Activated gamma-delta T cell treated with Interleukin-2 at 50 U/mL for 16 hours (primary cell): Measurements from ENCODE around the gene RINT1.
"Not testable (repeated sequence)": the region's sequence is repeated elsewhere in the genome, so short reads cannot be mapped to it uniquely, and the experiment has no call there.

Source experiments
- DNase-seq: peaks from one replicate; pipeline ENCODE4 v3.0.0-alpha.2; 2020

RINT1 gene

GRCh38 chr7:105531792-105532671 is at the start of gene RINT1:
RINT1 (plus strand) TSS chr7:105532201; CDS start chr7:105532316, 115 bp downstream.
- peak; percentile 88 for DNase-seq

- no peak for DNase-seq
These were observed 44.1 kb upstream of the RINT1 start for GRCh38 chr7:105487579-105488571.

- no peak for DNase-seq
These were observed 42.6 kb upstream of the RINT1 start for GRCh38 chr7:105489409-105489808.

GRCh38 chr7:105493196-105493922 is 38.6 kb upstream of the RINT1 start:
- DNase-seq: no peak

- no peak for DNase-seq
These were observed 38.1 kb upstream of the RINT1 start for GRCh38 chr7:105493923-105494315.

- no peak for DNase-seq
These were observed 35.5 kb upstream of the RINT1 start for GRCh38 chr7:105496521-105496920.

- DNase-seq: no peak
These were observed 35.0 kb upstream of the RINT1 start for GRCh38 chr7:105497016-105497415.

GRCh38 chr7:105502173-105502572 is 29.8 kb upstream of the RINT1 start:
- DNase-seq: no peak

GRCh38 chr7:105512415-105512814 is 19.6 kb upstream of the RINT1 start:
- no peak for DNase-seq

- no peak for DNase-seq
These were observed 19.0 kb upstream of the RINT1 start for GRCh38 chr7:105512926-105513526.

GRCh38 chr7:105515610-105516009 is 16.4 kb upstream of the RINT1 start:
- not testable (repeated sequence) for DNase-seq

- DNase-seq: no peak
These were observed 12.6 kb upstream of the RINT1 start for GRCh38 chr7:105519353-105519752.

- not testable (repeated sequence) for DNase-seq
These were observed 11.4 kb upstream of the RINT1 start for GRCh38 chr7:105520620-105521019.

GRCh38 chr7:105521027-105521716 is 10.8 kb upstream of the RINT1 start:
- peak; percentile 16 for DNase-seq

GRCh38 chr7:105521717-105522463 is 10.1 kb upstream of the RINT1 start, which contains the start of gene PUS7:
PUS7 (minus strand) TSS chr7:105522271; CDS start chr7:105508512, 13,759 bp downstream.
- DNase-seq: peak; percentile 78

- DNase-seq: not testable (repeated sequence)
These were observed 7.6 kb upstream of the RINT1 start for GRCh38 chr7:105524423-105524822.

GRCh38 chr7:105524840-105525239 is 7.2 kb upstream of the RINT1 start:
- DNase-seq: no peak

GRCh38 chr7:105527737-105528136 is 4.3 kb upstream of the RINT1 start:
- DNase-seq: not testable (repeated sequence)

GRCh38 chr7:105530126-105530525 is 1.9 kb upstream of the RINT1 start:
- no peak for DNase-seq

- no peak for DNase-seq
These were observed 1.5 kb upstream of the RINT1 start for GRCh38 chr7:105530546-105530945.
